GM12873 (cell line): Measurements from ENCODE around the gene KBTBD7.

Experiments used
- TF ChIP-seq, protein P1 (sequence below): IDR thresholded peaks from 2 replicates; pipeline ENCODE4 v1.5.1; 2012; ENCODE audit warnings: low read depth, mild to moderate bottlenecking, moderate library complexity, low read length, control low read depth; ENCODE audit not compliant: insufficient read depth; ENCODE audit errors: missing control alignments

The KBTBD7 gene

DNA sequence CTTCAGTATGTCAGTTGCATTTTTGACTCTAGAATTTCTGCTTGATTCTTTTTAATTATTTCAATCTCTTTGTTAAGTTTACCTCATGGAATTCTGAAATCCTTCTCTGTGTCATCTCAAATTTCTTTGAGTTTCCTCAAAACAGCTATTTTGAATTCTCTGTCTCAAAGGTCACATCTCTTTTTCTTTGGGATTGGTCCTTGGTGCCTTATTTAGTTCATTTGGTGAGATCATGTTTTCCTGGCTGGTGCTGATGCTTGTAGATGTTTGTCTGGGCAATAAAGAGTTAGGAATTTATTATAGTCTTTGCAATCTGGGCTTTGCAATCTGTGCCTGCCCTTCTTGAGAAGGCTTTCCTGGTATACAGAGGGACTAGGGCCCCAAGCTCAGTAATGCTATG lies 18.5 kb upstream of the KBTBD7 start:
- TF ChIP-seq, protein P1, sequence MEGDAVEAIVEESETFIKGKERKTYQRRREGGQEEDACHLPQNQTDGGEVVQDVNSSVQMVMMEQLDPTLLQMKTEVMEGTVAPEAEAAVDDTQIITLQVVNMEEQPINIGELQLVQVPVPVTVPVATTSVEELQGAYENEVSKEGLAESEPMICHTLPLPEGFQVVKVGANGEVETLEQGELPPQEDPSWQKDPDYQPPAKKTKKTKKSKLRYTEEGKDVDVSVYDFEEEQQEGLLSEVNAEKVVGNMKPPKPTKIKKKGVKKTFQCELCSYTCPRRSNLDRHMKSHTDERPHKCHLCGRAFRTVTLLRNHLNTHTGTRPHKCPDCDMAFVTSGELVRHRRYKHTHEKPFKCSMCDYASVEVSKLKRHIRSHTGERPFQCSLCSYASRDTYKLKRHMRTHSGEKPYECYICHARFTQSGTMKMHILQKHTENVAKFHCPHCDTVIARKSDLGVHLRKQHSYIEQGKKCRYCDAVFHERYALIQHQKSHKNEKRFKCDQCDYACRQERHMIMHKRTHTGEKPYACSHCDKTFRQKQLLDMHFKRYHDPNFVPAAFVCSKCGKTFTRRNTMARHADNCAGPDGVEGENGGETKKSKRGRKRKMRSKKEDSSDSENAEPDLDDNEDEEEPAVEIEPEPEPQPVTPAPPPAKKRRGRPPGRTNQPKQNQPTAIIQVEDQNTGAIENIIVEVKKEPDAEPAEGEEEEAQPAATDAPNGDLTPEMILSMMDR = no peak

DNA sequence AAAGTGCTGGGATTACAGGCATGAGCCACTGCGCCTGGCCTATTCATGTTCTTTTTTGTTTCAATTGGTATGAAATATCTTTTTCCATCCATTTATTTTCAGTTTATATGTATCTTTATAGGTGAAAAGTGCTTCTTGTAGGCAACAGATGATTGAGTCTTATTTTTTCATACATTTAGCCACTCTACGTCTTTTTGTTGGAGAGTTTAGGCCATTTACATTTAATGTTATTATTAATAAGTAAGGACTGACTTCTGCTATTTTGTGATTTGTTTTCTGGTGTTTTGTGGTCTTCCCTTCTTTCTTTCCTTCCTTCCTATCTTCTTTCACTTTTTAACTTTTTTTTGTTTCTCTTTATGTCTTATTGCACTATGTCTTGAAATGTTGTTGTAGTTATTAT lies 16.7 kb upstream of the KBTBD7 start:
- TF ChIP-seq, protein P1 = no peak

DNA sequence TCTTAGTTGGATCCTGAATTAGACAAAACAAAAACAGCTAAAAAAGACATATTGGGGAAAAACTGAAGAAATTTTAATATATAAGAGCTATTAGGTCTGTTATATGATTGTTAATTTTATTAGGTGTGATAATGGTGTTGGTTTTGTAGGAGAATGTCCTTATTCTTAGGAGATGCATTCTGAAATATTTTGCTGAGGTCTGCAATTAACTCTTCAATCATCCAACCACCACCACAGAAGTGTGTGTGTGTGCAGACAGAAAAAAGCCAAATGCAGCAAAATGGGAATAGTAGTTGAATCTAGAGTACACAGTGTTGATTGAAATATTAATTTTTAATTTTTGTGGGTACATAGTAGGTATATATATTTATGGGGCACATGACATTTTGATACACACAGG lies 12.1 kb upstream of the KBTBD7 start:
- TF ChIP-seq, protein P1 = no peak

DNA sequence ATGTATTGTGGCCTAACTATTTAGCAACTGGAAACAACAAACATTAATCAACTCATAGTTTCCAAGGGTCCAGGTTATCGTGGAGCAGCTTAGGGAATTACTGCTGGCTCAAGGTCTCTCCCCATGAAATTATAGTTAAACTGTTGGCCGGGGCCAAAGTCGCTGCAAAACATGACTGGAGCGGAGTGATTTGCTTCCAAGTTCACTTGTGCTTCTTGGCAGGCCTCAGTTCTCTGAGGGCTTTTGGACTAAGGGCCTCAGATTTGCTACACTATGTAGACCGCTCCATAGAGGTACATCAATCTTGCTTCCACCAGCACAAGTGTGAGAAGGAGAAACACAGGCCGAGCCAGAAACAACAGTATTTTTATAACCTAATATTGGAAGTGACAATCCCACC lies 9.4 kb upstream of the KBTBD7 start:
- TF ChIP-seq, protein P1 = no peak

DNA sequence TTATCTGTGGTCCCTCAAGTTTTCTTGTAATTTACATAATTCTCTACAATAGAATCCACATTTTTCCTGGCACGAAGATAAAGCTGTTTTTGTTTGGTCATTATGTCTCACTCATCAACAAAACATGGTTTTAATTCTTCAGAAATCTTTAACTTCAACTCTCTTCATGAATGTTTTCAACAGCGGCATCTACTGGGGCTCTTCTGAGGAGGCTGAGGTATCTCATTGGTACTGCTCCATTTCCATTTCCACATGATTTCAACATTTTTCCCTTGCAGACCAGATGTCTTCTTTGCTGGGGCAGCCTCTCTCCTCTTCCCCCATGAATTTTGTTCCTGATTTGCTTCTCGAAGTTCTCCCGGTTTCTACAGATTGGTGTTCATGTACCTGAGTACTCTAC lies 5.8 kb upstream of the KBTBD7 start:
- TF ChIP-seq, protein P1 = no peak

DNA sequence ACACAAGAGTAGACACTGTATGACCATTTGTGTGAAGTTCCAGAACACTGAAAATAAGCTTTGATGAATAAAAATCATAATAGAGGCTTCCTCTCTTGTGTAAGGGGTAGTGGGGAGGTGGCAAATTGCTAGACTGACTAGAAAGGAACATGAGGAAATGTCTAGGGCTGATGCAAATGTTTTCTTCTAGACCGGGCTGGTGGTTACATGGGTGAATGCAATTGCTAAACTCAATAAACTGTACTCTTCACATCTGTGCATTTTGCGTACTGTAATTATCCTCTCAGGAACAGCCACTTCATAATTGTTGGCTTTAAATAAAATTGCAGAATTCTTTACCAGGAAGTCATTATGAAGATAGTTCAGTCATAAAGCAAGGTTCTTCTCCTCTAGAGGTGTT lies 5.2 kb upstream of the KBTBD7 start:
- TF ChIP-seq, protein P1 = no peak

DNA sequence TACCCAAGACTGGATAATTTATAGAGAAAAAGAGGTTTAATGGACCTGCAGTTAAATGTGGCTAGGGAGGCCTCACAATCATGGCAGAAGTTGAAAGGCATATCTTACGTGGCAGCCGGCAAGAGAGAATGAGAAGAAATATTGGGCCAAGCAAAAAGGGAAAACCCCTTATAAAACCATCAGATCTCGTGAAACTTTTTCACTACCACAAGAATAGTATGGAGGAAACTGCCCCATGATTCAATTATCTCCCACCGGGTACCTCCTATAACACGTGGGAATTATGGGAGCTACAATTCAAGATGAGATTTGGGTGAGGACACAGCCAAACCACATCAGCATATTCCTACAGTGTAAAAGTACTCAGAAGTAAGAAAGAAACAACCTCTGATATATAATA lies 4.7 kb upstream of the KBTBD7 start:
- TF ChIP-seq, protein P1 = no peak
